ENCODE measurements around the gene ACTR3C.
"Not testable (repeated sequence)": the region's sequence is repeated elsewhere in the genome, so short reads cannot be mapped to it uniquely, and the experiment has no call there.

DNA sequence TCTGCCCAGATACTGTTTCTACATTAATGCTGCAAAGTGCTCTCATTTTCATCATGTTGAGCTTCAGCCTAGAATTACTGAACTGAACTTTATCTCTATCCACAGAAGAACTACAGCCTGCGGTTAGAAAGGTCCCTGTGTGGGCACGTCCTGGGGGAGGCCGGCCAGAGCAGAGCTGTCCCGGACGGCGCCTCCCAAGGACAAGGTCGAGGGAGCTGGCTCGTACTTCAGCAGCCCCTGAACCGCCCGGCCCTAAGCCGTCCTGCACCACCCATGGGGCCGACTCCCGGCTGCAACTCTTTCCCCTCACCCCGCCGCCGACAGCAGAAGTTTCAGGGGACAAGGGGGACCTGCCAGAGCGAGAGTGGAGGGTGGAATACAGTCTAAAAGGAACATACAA lies 54.5 kb downstream of the ACTR3C start:
- not testable (repeated sequence) for TF ChIP-seq CTCF, POLR2A, POLR2AphosphoS5, EP300 (IDR thresholded peaks at IDR 0.05)

Data from stomach (tissue), 4 donors.